ENCODE results near the gene CD63. TPM values are rescaled to one million over a fixed set of nuclear protein-coding genes. Genes with fewer than 3 reads are reported as not detected.

CD63 gene
- total RNA-seq, 2 donors from 2014 or later: 83.3 to 83.9 TPM

DNA sequence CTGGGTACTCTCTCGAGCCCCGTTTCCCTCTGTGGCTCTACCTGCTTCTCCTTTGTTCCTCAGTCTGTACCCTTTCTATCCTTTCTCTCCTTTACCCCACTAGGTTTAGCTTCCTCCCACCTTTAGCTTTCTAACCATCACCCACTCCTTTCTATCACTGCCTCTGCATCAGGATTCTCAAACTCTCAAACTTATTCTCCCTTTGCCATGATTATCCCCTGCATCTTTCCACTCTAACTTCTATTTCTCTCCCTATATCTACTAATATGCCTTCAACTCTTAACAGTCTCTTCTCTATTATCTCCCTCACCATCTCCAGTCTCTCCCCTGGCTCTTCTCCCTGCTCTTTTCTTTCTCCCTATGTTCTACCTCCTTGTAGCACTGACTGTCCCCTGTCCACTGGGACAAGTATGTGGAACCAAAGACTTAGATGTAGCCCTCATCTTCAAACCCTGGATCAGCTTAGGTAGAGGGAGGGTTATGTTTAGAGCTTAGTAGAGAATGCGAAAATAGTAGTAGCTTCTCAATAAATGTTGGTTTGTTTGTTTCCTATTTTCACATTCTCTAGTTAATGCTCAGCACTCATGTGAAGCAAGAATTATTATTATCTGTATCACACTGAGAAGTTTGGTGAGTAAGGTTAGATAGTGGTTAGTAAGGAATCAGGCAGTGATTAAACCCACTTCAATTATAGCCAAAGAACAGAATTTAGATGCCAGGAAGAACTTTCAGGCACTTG lies 17.5 kb upstream of the CD63 start:
- H3K4me1 Mint-ChIP-seq: peaks cover 58% of the 10 kb centered on the region
- no peak for ATAC-seq
- H3K36me3 Mint-ChIP-seq (ENCODE audit: low read depth): peaks cover 5% of the 10 kb centered on the region
- H3K4me3 Mint-ChIP-seq: peak overlapping the region; percentile 73
- no peak for DNase-seq
- no peaks in the 10 kb centered on the region for H3K27me3 Mint-ChIP-seq
- no peaks in the 10 kb centered on the region for H3K9me3 ChIP-seq (ENCODE audit: control insufficient read depth, low read length, poor library complexity, severe bottlenecking)
- H3K27ac Mint-ChIP-seq: peak overlapping the region; percentile 86

DNA sequence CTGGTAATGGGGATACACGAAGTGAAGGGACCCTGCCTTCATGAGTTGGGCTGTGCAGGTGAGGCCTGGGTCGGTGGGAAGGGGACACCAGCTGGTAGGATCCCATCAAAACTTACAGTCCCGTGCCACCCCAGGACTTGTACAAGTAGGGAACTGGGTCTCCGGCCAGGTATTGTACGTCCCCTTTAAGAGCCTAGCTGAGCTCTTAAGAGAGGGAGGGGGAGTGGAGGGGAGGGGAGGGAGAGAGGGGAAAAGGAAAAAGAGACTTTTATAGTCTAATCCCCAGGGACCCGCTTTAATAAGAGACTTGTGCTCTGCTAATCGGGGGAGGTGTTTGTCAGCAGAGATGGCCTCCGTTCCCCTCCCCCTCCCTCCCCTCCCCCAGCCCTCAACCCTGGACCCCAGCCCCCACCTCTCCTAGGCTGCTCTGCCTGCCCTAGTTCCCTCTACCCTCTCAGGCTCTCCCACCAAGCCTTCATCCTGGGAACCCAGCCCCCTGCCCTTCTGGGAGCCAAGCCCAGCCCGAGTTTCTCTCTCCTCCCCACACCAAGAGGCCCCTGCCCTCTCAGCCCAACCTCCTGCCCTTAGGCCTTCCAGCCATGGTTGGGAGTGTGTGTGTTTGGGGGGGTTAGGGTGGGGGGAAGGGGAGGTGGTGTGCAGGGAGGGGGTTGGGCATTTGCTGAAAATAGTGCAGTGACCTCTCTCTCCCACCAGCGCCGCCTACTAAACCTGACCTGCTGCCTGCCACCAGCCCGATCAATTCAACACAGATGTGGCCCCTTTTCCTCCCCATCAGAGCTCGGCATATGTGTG lies 16.8 kb upstream of the CD63 start:
- Mint-ChIP-seq H3K36me3 (ENCODE audit: low read depth) (peaks cover 5% of the 10 kb centered on the region), H3K4me1 (peaks cover 58% of the 10 kb centered on the region), H3K27me3 (no peaks in the 10 kb centered on the region), H3K4me3 (peak overlapping the region; percentile 94), H3K27ac (peak overlapping the region; percentile 90)
- no peak for DNase-seq
- no peaks in the 10 kb centered on the region for H3K9me3 ChIP-seq (ENCODE audit: control insufficient read depth, low read length, poor library complexity, severe bottlenecking)
- no peak for ATAC-seq

DNA sequence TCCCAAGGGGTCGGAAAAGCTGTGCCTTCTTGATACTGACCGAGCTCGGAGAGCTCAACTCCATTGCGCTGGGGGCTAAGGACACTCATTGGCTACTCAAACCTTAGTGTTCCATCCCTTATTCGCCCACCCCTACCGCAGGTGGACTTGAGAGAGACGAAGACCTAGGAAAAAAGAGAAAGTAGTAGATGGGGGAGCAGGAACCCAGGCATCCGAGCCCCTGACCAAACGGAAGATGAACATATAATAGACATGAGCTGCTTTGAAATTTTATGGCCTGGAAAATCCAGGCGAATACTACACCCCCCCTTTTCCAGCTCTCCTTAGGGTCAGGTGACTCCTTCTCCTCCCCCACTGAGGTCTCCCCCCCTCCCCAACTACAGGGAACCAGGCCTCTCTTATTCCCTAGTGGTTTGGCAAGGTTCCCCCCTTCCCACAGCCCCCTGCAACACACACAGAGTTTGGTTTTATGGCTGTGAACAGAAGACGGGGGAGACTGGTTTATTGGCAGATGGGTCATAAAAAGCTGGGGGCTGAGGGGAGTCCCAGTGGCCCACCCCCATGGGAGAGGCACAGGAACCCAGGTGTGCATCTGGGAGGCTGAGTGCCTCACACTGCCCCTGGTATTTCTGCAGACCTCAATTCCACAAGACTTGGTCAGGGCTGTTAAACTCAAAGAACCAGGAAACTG lies 15.7 kb upstream of the CD63 start:
- ATAC-seq: no peak
- H3K4me3 Mint-ChIP-seq: peak overlapping the region; percentile 94
- H3K4me1 Mint-ChIP-seq: peaks cover 55% of the 10 kb centered on the region

DNA sequence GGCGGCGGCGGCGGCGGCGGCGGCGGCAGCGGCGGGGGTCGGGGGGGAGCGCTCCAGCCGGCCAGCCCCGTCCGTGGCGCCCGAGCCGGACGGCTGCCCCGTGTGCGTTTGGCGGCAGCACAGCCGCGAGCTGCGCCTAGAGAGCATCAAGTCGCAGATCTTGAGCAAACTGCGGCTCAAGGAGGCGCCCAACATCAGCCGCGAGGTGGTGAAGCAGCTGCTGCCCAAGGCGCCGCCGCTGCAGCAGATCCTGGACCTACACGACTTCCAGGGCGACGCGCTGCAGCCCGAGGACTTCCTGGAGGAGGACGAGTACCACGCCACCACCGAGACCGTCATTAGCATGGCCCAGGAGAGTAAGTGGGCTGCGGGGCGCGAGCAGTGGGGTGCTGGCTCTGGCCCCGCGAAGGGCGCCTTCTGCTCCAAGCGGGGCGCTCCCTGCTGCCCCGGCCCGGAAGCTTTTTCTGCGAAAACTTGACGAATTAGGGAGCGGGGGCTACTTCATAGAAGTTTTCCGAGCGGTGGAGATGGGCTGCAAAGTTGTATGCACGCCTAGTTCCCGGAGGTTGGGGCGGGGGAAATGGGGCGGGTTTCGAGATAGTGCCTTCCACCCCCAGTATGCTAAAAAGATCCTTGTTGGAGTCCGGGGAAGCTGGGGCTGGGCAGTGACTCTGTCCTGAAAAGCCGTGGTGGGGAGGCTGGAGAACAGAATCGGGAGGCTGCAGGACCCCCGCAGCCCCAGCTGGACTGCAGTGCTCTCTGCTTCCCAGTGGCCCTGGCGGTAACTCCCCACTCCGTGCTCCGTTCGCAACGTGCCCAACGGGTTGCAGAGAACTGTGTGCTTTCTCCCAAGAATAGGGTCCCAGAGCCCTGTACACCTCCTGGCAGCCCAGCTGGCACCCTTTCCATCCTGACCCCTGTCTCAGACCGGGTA lies 14.9 kb upstream of the CD63 start:
- peak overlapping the region; percentile 94 for H3K4me3 Mint-ChIP-seq
- H3K27me3 Mint-ChIP-seq: no peaks in the 10 kb centered on the region
- ATAC-seq: peak; percentile 65
- H3K9me3 ChIP-seq (ENCODE audit: control insufficient read depth, low read length, poor library complexity, severe bottlenecking): no peaks in the 10 kb centered on the region
- peak in 1 of 3 donors; percentile 37 for DNase-seq
- peaks cover 3% of the 10 kb centered on the region for H3K36me3 Mint-ChIP-seq (ENCODE audit: low read depth)
- peaks cover 52% of the 10 kb centered on the region for H3K4me1 Mint-ChIP-seq
- peak overlapping the region; percentile 90 for H3K27ac Mint-ChIP-seq

More for the DNA sequence above, 15.7 kb upstream of the CD63 start:
- H3K9me3 ChIP-seq (ENCODE audit: control insufficient read depth, low read length, poor library complexity, severe bottlenecking): no peaks in the 10 kb centered on the region
- Mint-ChIP-seq H3K27me3 (no peaks in the 10 kb centered on the region), H3K36me3 (ENCODE audit: low read depth) (peaks cover 3% of the 10 kb centered on the region), H3K27ac (peak overlapping the region; percentile 90)
- no peak for DNase-seq

DNA sequence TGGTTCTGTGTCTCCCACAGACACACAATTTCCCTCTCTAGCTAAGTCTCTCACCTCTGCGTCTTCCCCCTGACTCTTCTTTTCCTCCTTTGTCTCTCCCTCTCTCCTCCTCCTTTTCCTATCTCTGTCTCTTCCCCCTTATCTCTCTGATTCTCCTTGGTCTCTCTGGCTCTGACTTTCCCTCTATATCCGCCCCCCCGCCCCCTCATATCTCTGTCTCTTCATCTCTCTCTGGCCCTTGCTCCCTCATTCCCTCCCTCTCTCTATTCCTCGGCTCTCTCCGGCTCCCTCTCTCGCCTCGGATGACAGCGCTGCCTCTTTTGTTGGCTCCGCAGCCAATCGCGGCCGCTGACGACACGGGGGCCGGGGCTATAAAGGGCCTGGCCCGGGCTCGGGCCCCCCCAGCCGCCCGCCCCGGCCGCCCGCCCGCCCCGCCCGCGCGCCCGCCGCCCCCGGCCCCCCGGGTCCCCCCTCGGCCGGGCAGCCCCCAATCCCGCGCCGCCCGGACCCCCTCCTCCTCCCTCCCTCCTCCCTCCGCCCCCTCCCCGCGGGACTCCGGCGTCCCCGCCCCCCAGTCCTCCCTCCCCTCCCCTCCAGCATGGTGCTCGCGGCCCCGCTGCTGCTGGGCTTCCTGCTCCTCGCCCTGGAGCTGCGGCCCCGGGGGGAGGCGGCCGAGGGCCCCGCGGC lies 14.1 kb upstream of the CD63 start, which contains the start of gene GDF11:
Gene GDF11, plus strand, starts transcription at position 404 of the 687 bp plus-strand sequence. Its CDS starts 195 bp downstream, at position 599.
- H3K4me3 Mint-ChIP-seq: peak within 1 kb of the TSS; percentile 97
- H3K27me3 Mint-ChIP-seq: no peaks in the 10 kb centered on the region
- H3K4me1 Mint-ChIP-seq: peaks cover 56% of the 10 kb centered on the region
- DNase-seq: peak; percentile 53 to 71 (median 68)
- peaks cover 3% of the 10 kb centered on the region for H3K36me3 Mint-ChIP-seq (ENCODE audit: low read depth)
- no peaks in the 10 kb centered on the region for H3K9me3 ChIP-seq (ENCODE audit: control insufficient read depth, low read length, poor library complexity, severe bottlenecking)
- peak; percentile 69 for ATAC-seq
- peak within 1 kb of the TSS; percentile 90 for H3K27ac Mint-ChIP-seq

DNA sequence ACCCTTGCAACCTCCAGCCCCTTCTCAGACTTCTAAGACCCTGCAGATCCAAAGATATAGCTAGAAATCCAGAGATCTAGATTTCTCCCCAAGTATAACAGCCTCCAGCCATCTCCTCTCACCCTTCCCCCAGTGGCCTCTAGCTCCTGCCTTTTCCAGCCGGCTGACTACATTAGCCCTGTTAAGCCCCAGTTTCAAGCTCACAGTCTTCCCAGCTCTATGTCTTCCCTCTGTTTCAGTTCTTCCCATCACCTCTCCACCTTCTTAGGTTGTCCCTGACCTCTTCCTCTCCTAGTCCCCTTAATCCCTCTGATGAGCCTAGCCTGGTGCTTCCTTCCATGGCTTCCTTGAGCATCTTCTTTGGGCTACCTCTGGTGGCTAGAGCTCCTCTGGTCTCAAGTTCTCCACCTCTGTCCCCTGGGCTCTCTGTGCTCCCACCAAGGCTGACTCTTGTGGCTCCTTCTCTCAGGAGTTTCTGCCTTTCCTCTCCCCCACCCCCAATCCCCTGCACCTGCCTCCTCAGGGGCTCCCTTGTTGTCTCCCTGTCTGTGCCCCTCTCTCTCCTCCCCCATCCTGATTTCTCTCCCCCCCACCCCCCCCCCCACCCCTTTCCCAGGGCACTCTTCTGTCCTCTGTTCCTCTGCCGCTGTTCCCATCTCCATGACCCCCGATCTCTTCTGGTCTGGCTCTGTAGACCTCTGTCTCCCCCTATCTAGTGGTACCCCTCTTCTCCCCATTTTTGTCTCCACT lies 13.3 kb upstream of the CD63 start:
- peaks cover 55% of the 10 kb centered on the region for H3K4me1 Mint-ChIP-seq

DNA sequence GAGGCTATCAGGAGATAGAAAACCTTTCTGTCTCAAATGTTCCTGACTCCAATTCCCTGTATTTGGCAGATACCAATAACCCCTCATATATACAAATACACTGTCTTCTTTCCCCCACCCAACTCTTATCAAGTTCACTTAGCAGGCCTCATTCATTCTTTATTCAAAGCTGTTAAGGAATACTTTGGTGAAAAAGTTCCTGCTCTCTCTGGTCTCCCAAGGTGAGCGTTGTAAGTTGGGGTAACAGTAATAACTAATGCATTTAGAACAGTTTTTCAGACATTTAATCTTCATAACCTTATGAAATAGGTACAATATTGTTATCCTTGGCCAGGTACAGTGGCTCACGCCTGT lies 10.2 kb upstream of the CD63 start:
- H3K9me3 ChIP-seq (ENCODE audit: control insufficient read depth, low read length, poor library complexity, severe bottlenecking): no peaks in the 10 kb centered on the region
- H3K36me3 Mint-ChIP-seq (ENCODE audit: low read depth): peaks cover 3% of the 10 kb centered on the region
- H3K27me3 Mint-ChIP-seq: no peaks in the 10 kb centered on the region
- peaks cover 33% of the 10 kb centered on the region for H3K4me1 Mint-ChIP-seq
- H3K4me3 Mint-ChIP-seq: peak overlapping the region; percentile 94
- DNase-seq: no peak
- ATAC-seq: no peak
- H3K27ac Mint-ChIP-seq: peak overlapping the region; percentile 90

More for the DNA sequence above, 13.3 kb upstream of the CD63 start:
- ATAC-seq (no peak), DNase-seq (no peak)
- no peaks in the 10 kb centered on the region for H3K9me3 ChIP-seq (ENCODE audit: control insufficient read depth, low read length, poor library complexity, severe bottlenecking)
- peak overlapping the region; percentile 97 for H3K4me3 Mint-ChIP-seq
- H3K36me3 Mint-ChIP-seq (ENCODE audit: low read depth): peaks cover 3% of the 10 kb centered on the region
- peak overlapping the region; percentile 88 for H3K27ac Mint-ChIP-seq
- H3K27me3 Mint-ChIP-seq: no peaks in the 10 kb centered on the region

DNA sequence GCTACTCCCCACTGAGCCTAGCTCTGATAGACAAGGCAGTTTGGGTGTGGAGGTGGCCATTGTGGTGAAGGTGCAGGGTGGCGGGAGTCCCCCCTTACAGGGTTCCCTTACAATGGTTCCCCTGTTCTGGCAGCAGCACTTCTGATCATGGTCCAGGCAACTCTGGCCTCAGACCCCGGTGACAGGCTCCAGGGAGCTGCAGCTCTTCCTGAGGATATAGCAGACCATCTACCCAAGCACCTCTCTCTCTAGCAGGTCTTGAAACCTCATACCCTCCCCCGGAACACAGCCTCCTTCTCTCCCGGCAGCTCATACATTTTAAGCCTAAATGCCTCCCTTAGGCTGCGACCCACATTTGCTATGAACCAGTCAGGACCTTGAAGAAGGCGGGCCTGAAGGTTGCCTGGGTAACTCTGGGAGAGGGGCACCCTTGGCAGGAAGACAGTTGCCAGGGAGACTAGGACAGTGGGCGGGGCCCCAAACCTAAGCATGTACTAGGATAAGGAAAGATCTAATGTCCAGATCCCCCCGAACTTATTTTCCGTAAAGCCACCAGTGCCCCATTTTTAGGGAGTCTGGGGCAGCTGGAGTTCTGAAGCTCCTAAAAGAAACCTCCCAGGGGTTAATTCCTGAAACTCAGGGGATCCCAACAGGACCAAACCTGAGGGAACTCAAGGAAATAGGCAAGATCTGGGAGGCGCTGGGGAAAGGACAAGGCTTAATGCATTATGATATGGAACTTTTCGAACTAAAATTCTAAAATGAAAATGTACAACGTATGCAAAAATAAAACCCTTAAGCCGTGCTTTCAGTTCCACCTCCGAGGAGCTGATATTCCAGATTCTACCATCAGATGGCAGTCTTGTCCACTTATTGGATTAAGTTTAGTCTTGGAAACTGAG lies 9.6 kb upstream of the CD63 start:
- Mint-ChIP-seq H3K4me3 (peak overlapping the region; percentile 94), H3K36me3 (ENCODE audit: low read depth) (peaks cover 3% of the 10 kb centered on the region), H3K4me1 (peaks cover 28% of the 10 kb centered on the region), H3K27ac (peak overlapping the region; percentile 90), H3K27me3 (no peaks in the 10 kb centered on the region)
- DNase-seq: peak; percentile 51 to 77 (median 58)
- peak; percentile 75 for ATAC-seq
- no peaks in the 10 kb centered on the region for H3K9me3 ChIP-seq (ENCODE audit: control insufficient read depth, low read length, poor library complexity, severe bottlenecking)

DNA sequence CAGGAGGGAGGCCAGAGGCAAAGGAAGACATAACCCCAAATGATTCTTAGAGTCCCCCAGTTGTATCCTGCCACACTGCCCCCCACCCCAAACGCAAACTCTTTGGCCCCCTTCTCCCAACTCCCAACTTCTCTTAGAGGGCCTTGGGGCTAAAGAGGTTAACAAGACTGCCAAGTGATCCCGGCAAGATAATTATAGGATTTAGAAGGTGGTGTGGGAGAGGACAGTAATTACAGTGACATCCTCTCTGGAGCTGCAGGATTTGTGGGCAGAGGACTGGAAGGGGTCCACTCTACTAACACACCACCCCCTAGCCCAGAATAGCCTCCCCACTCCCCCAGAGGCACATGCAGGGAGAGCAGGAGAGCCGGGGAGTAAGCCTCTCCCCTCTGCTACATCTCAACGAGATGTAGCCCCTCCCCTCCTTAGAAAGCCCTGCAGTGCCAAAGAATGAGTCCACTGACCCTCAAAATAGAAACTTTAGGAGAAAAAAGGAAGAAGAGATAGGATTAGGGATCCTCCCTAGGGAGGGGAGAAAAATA lies 8.8 kb upstream of the CD63 start:
- ATAC-seq (no peak), DNase-seq (no peak)
- Mint-ChIP-seq H3K4me3 (peak overlapping the region; percentile 94), H3K36me3 (ENCODE audit: low read depth) (peaks cover 2% of the 10 kb centered on the region), H3K27ac (peak overlapping the region; percentile 90), H3K4me1 (peaks cover 26% of the 10 kb centered on the region), H3K27me3 (no peaks in the 10 kb centered on the region)
- H3K9me3 ChIP-seq (ENCODE audit: control insufficient read depth, low read length, poor library complexity, severe bottlenecking): no peaks in the 10 kb centered on the region

DNA sequence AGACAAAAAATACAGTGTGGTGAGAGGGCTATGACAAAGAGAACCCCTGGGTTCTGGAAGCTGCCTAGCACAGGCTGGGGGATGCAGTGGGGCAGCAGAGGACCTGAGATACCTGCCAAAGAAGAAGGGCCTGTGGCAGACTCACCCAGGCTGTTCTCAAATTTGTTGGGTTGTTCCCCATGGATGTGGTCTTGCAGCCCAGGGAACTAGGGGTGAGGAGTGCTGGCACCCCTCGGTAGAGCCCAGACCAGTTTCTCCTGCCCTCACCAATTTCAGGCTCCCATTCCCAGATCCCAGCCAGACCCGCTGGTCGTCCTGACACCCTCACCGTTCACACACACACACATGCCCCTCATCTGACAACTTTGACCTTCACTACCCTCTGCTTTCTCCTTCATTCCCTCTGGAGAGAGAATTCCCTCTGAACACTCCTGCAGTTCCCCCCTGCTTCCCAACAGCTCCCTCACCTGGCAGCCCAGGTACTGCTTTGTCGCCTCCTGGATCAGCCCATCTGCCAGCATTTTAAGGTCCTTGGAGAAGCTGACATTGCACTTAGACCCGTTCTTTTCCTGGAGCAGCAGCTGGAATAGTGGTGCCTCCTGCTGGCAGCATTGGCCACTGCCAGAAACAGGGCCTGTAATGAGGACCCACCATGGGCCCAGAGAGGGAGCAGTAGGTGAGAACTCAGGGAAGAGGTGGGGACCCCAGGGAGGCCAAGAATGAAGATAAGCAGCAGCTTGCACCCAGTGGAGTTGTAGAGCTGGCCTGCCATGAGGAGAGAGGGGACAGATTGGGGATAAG lies 8.2 kb upstream of the CD63 start:
- no peaks in the 10 kb centered on the region for H3K9me3 ChIP-seq (ENCODE audit: control insufficient read depth, low read length, poor library complexity, severe bottlenecking)
- no peaks in the 10 kb centered on the region for H3K27me3 Mint-ChIP-seq
- no peaks in the 10 kb centered on the region for H3K36me3 Mint-ChIP-seq (ENCODE audit: low read depth)
- peak overlapping the region; percentile 90 for H3K27ac Mint-ChIP-seq
- H3K4me1 Mint-ChIP-seq: peaks cover 20% of the 10 kb centered on the region
- H3K4me3 Mint-ChIP-seq: peak overlapping the region; percentile 94
- peak; percentile 53 for ATAC-seq
- peak in 2 of 3 donors; percentile 19 to 53 for DNase-seq

All from T-helper 17 cell (primary cell).